HG03571 (cell line): ENCODE measurements around the gene SRSF9.
"Not testable (repeated sequence)": the region's sequence is repeated elsewhere in the genome, so short reads cannot be mapped to it uniquely, and the experiment has no call there.

Source experiments
- ATAC-seq: cut with Tn5 transposase; IDR thresholded peaks from one replicate; pipeline ENCODE4 v1.9.1; 2021; ENCODE audit not compliant: unreplicated experiment

The SRSF9 gene

GRCh38 chr12:120453060-120453750 lies 16.3 kb downstream of the SRSF9 start:
- no peak for ATAC-seq

- ATAC-seq, result not testable (repeated sequence)
These were observed 17.0 kb downstream of the SRSF9 start for GRCh38 chr12:120452524-120452923.

GRCh38 chr12:120447992-120448391 lies 21.6 kb downstream of the SRSF9 start:
- ATAC-seq, result no peak

- not testable (repeated sequence) for ATAC-seq
These were observed 22.7 kb downstream of the SRSF9 start for GRCh38 chr12:120446844-120447178.

- ATAC-seq, result peak; percentile 86
These were observed 23.4 kb downstream of the SRSF9 start, which contains the start of the genes GATC and TRIAP1 for GRCh38 chr12:120445911-120446843. Gene GATC (plus strand): TSS chr12:120446444. CDS start chr12:120446481, 37 bp downstream. Gene TRIAP1 (minus strand): TSS chr12:120446384. CDS start chr12:120446372, 12 bp downstream.

- no peak for ATAC-seq
These were observed 24.9 kb downstream of the SRSF9 start for GRCh38 chr12:120444676-120445075.

- ATAC-seq, result no peak
These were observed 29.8 kb downstream of the SRSF9 start for GRCh38 chr12:120439646-120440247.

- ATAC-seq, result no peak
These were observed 30.9 kb downstream of the SRSF9 start for GRCh38 chr12:120438495-120439198.

GRCh38 chr12:120437735-120438494 lies 31.6 kb downstream of the SRSF9 start, which contains the start of gene COX6A1:
Gene COX6A1 (plus strand): TSS chr12:120438113. CDS start chr12:120438127, 14 bp downstream.
- peak; percentile 89 for ATAC-seq

GRCh38 chr12:120432772-120433525 lies 36.6 kb downstream of the SRSF9 start:
- no peak for ATAC-seq

- ATAC-seq, result no peak
These were observed 40.2 kb downstream of the SRSF9 start for GRCh38 chr12:120429368-120429767.

- ATAC-seq, result no peak
These were observed 40.8 kb downstream of the SRSF9 start for GRCh38 chr12:120428597-120429229.

- no peak for ATAC-seq
These were observed 43.8 kb downstream of the SRSF9 start for GRCh38 chr12:120425797-120426196.

- ATAC-seq, result no peak
These were observed 46.6 kb downstream of the SRSF9 start for GRCh38 chr12:120422892-120423456.

GRCh38 chr12:120421701-120422100 lies 47.8 kb downstream of the SRSF9 start:
- ATAC-seq, result no peak

GRCh38 chr12:120417917-120418580 lies 51.5 kb downstream of the SRSF9 start:
- ATAC-seq, result no peak

GRCh38 chr12:120416490-120417216 lies 52.9 kb downstream of the SRSF9 start:
- ATAC-seq, result no peak
